ENCODE measurements around the gene KRTAP20-3.

Gene KRTAP20-3

DNA sequence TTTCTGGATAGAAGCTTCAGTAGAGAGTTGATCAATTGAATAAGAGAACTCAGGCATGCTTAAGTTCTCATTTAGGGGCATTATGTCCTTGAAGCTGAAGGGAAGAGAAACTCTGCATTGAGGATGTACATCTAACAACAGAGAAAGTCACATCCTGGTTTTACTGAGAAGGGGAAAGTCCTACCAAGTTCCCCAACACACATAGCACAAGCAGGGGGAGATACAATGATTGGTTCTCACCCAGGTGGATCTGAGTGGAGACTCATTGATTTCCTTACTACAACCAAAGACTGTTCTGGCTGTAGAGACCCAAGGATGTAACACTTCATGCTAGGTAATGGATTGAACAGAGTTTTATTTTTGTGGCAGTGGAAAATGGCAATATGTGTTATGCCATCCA, 27.5 kb upstream of the KRTAP20-3 start:
- no peaks in the 10 kb centered on the region for H3K79me2 ChIP-seq (ENCODE audit: control insufficient read depth, low read length)
- no peak overlapping the region for H3K4me3 ChIP-seq (ENCODE audit: low read length)
- no peaks in the 10 kb centered on the region for H3K27me3 ChIP-seq (ENCODE audit: control insufficient read depth, low read length)
- TF ChIP-seq EZH2phosphoT487 (IDR thresholded peaks at IDR 0.05; ENCODE audit: borderline replicate concordance, low read length) = no peak
- TF ChIP-seq, protein P1, sequence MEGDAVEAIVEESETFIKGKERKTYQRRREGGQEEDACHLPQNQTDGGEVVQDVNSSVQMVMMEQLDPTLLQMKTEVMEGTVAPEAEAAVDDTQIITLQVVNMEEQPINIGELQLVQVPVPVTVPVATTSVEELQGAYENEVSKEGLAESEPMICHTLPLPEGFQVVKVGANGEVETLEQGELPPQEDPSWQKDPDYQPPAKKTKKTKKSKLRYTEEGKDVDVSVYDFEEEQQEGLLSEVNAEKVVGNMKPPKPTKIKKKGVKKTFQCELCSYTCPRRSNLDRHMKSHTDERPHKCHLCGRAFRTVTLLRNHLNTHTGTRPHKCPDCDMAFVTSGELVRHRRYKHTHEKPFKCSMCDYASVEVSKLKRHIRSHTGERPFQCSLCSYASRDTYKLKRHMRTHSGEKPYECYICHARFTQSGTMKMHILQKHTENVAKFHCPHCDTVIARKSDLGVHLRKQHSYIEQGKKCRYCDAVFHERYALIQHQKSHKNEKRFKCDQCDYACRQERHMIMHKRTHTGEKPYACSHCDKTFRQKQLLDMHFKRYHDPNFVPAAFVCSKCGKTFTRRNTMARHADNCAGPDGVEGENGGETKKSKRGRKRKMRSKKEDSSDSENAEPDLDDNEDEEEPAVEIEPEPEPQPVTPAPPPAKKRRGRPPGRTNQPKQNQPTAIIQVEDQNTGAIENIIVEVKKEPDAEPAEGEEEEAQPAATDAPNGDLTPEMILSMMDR (IDR thresholded peaks at IDR 0.05; ENCODE audit: low read depth, low read length, poor library complexity, severe bottlenecking) = no peak
- no peak overlapping the region for H3K27ac ChIP-seq (ENCODE audit: low read depth, low read length)
- H3K36me3 ChIP-seq (ENCODE audit: control insufficient read depth, low read length) = no peaks in the 10 kb centered on the region
- no peaks in the 10 kb centered on the region for H3K4me1 ChIP-seq (ENCODE audit: control insufficient read depth, low read length)
- H3K9me3 ChIP-seq (ENCODE audit: control insufficient read depth, insufficient read depth, low read length) = peaks cover 6% of the 10 kb centered on the region; the same call in 1 of the 2 replicates
- no peaks in the 10 kb centered on the region for H3F3A ChIP-seq (ENCODE audit: control insufficient read depth, insufficient read depth)
- H3K9me2 ChIP-seq (replicated peaks; ENCODE audit: control insufficient read depth, low read length) = no peaks in the 10 kb centered on the region
- H3K4me2 ChIP-seq (ENCODE audit: low read length) = no peak overlapping the region
- no peaks in the 10 kb centered on the region for H4K20me1 ChIP-seq (ENCODE audit: control insufficient read depth, insufficient read depth, low read depth, low read length)

DNA sequence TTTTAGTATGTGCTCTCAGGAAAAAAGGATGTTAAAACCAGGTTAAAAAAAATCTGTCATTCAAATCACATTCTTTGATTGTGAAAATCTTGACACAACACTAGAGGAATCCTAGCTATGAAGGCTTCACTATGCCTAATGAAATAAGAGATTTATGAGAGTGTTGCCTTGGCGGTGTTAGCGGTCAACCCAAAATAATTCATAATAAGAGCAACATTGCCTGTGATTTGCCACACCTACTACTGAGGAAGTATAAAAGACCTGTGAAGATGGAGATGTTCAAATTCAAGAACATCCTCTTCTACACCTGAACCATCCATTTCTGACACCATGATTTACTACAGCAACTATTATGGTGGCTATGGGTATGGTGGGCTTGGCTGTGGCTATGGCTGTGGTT, 26.5 kb upstream of the KRTAP20-3 start, which contains the start of gene KRTAP20-1:
Gene KRTAP20-1, plus strand, starts transcription at position 301 of the 400 bp plus-strand sequence. Its CDS starts 30 bp downstream, at position 331.
- H3K4me2 ChIP-seq (ENCODE audit: low read length) = no peak within 1 kb of the TSS
- H3K4me1 ChIP-seq (ENCODE audit: control insufficient read depth, low read length) = no peaks in the 10 kb centered on the region
- no peaks in the 10 kb centered on the region for H4K20me1 ChIP-seq (ENCODE audit: control insufficient read depth, insufficient read depth, low read depth, low read length)
- H3K27ac ChIP-seq (ENCODE audit: low read depth, low read length) = no peak within 1 kb of the TSS
- H3K27me3 ChIP-seq (ENCODE audit: control insufficient read depth, low read length) = no peaks in the 10 kb centered on the region
- H3K36me3 ChIP-seq (ENCODE audit: control insufficient read depth, low read length) = no peaks in the 10 kb centered on the region
- H3K9me3 ChIP-seq (ENCODE audit: control insufficient read depth, insufficient read depth, low read length) = peaks cover 6% of the 10 kb centered on the region; the same call in 1 of the 2 replicates
- no peaks in the 10 kb centered on the region for H3F3A ChIP-seq (ENCODE audit: control insufficient read depth, insufficient read depth)
- H3K4me3 ChIP-seq (ENCODE audit: low read length) = no peak within 1 kb of the TSS
- no peaks in the 10 kb centered on the region for H3K79me2 ChIP-seq (ENCODE audit: control insufficient read depth, low read length)
- TF ChIP-seq, protein P1 (IDR thresholded peaks at IDR 0.05; ENCODE audit: low read depth, low read length, poor library complexity, severe bottlenecking) = no peak
- TF ChIP-seq EZH2phosphoT487 (IDR thresholded peaks at IDR 0.05; ENCODE audit: borderline replicate concordance, low read length) = no peak
- H3K9me2 ChIP-seq (replicated peaks; ENCODE audit: control insufficient read depth, low read length) = no peaks in the 10 kb centered on the region

DNA sequence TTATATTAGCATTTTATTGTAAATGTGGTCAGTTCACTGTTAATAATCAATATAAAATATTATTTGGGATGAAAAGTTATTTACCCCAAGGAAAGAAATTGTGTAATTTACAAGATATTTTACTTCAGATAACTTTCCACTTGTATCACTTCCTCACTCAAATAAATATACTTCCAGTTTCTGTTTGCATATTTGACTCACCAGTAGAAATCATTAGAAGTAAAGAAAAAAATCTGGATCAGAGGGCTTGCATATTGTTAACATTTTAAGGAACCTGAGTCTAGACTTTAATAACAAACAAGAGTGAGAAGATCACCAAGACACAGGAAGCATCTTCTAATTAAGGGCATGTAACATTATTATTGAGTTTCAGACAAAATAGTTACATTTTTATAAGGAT, 22.6 kb upstream of the KRTAP20-3 start:
- Histone ChIP-seq H3K4me3 (ENCODE audit: low read length) (no peak overlapping the region), H3K9me2 (replicated peaks; ENCODE audit: control insufficient read depth, low read length) (no peaks in the 10 kb centered on the region), H3K79me2 (ENCODE audit: control insufficient read depth, low read length) (no peaks in the 10 kb centered on the region), H3K4me1 (ENCODE audit: control insufficient read depth, low read length) (no peaks in the 10 kb centered on the region), H3F3A (ENCODE audit: control insufficient read depth, insufficient read depth) (no peaks in the 10 kb centered on the region), H4K20me1 (ENCODE audit: control insufficient read depth, insufficient read depth, low read depth, low read length) (no peaks in the 10 kb centered on the region), H3K9me3 (ENCODE audit: control insufficient read depth, insufficient read depth, low read length) (peaks cover 2% of the 10 kb centered on the region; the same call in 1 of the 2 replicates), H3K27me3 (ENCODE audit: control insufficient read depth, low read length) (no peaks in the 10 kb centered on the region), H3K4me2 (ENCODE audit: low read length) (no peak overlapping the region), H3K36me3 (ENCODE audit: control insufficient read depth, low read length) (no peaks in the 10 kb centered on the region), H3K27ac (ENCODE audit: low read depth, low read length) (no peak overlapping the region)
- TF ChIP-seq, protein P1 (IDR thresholded peaks at IDR 0.05; ENCODE audit: low read depth, low read length, poor library complexity, severe bottlenecking) = no peak
- TF ChIP-seq EZH2phosphoT487 (IDR thresholded peaks at IDR 0.05; ENCODE audit: borderline replicate concordance, low read length) = no peak
